MCF 10A (cell line): ENCODE data around the gene RPS26. TPM values are rescaled to one million over a fixed set of nuclear protein-coding genes. Genes with fewer than 3 reads are reported as not detected.
A peak's percentile ranks its signal among the peaks of the same experiment; 100 is the strongest.
"Not testable (repeated sequence)": the region's sequence is repeated elsewhere in the genome, so short reads cannot be mapped to it uniquely, and the experiment has no call there.

Experiments
- BruUV-seq: library from RNA; stranded (reverse); fragments of 400-500 nt; replicated peaks from 2 replicates; lab custom pipeline; 2021; lab: Mats Ljungman, UMichigan
- CTCF ChIA-PET: fragments of 300-600 bp; sonication (Branson Sonifier 250); formaldehyde crosslinking; extraction: SDS; loops from one replicate; lab custom pipeline; 2021; ENCODE audit warnings: antibody characterized with exemption, inconsistent platforms; lab: Yijun Ruan, JAX
- POLR2A ChIA-PET: fragments of 300-600, 350-650 bp; sonication (Branson Sonifier 250); formaldehyde crosslinking; extraction: SDS; loops from one replicate; lab custom pipeline; 2020; ENCODE audit warnings: antibody characterized with exemption, inconsistent platforms; lab: Yijun Ruan, JAX
- DNase-seq: peaks from one replicate; pipeline ENCODE4 v3.0.0-alpha.2; 2018; ENCODE audit not compliant: unreplicated experiment
- H3K27ac Mint-ChIP-seq: one replicate; pipeline ENCODE4 v1.8.0; 2022; ENCODE audit warnings: mild to moderate bottlenecking, low read depth, mixed read lengths; ENCODE audit not compliant: unreplicated experiment
- H3K27me3 Mint-ChIP-seq: one replicate; pipeline ENCODE4 v1.8.0; 2022; ENCODE audit warnings: mixed read lengths; ENCODE audit not compliant: insufficient read depth, unreplicated experiment
- H3K36me3 Mint-ChIP-seq: one replicate; pipeline ENCODE4 v1.8.0; 2022; ENCODE audit warnings: mild to moderate bottlenecking, moderate library complexity, mixed read lengths; ENCODE audit not compliant: insufficient read depth, unreplicated experiment
- H3K4me1 Mint-ChIP-seq: one replicate; pipeline ENCODE4 v1.8.0; 2022; ENCODE audit warnings: mixed read lengths; ENCODE audit not compliant: insufficient read depth, unreplicated experiment
- H3K4me3 Mint-ChIP-seq: one replicate; pipeline ENCODE4 v1.8.0; 2022; ENCODE audit warnings: mild to moderate bottlenecking, moderate library complexity, mixed read lengths; ENCODE audit not compliant: unreplicated experiment
- H3K9me3 Mint-ChIP-seq: one replicate; pipeline ENCODE4 v1.8.0; 2022; ENCODE audit warnings: mixed read lengths; ENCODE audit not compliant: unreplicated experiment
- intact Hi-C: fragments of 100-400 bp; cut with micrococcal nuclease; formaldehyde crosslinking; loops from 2 replicates; pipeline ENCODE4 v1.14.1; 2022
- total RNA-seq: library from RNA; stranded (reverse); gene quantifications from 2 replicates; pipeline ENCODE4 v1.2.3, GENCODE V29; 2022
- TF ChIP-seq, protein P1 (sequence below): fragments of 200-600 bp; IDR thresholded peaks from one replicate; pipeline ENCODE4 v1.8.0; 2022; ENCODE audit warnings: antibody characterized with exemption, mild to moderate bottlenecking; ENCODE audit not compliant: unreplicated experiment

RPS26 gene
- total RNA-seq, 1 experiment from 2014 or later: 67.3 TPM

DNA sequence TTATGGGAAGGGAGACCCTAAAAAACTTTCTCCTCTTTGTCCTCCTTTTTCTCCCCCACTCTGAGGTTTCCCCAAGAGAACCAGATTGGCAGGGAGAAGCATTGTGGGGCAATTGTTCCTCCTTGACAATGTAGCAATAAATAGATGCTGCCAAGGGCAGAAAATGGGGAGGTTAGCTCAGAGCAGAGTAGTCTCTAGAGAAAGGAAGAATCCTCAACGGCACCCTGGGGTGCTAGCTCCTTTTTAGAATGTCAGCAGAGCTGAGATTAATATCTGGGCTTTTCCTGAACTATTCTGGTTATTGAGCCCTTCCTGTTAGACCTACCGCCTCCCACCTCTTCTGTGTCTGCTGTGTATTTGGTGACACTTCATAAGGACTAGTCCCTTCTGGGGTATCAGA, 4.6 kb upstream of the RPS26 start:
- BruUV-seq: no TSS peak
- no peaks in the 10 kb centered on the region for H3K9me3 Mint-ChIP-seq
- CTCF ChIA-PET: interaction anchor here (0.6 to 0.9 kb wide), 2 partner anchors 8 to 82 kb away, joined by 3 to 4 read pairs; no protein-coding TSS in a partner anchor
- DNase-seq: no peak
- H3K36me3 Mint-ChIP-seq: peaks cover 7% of the 10 kb centered on the region
- H3K4me3 Mint-ChIP-seq: no peak overlapping the region
- intact Hi-C loops: no loop called here
- TF ChIP-seq, protein P1, sequence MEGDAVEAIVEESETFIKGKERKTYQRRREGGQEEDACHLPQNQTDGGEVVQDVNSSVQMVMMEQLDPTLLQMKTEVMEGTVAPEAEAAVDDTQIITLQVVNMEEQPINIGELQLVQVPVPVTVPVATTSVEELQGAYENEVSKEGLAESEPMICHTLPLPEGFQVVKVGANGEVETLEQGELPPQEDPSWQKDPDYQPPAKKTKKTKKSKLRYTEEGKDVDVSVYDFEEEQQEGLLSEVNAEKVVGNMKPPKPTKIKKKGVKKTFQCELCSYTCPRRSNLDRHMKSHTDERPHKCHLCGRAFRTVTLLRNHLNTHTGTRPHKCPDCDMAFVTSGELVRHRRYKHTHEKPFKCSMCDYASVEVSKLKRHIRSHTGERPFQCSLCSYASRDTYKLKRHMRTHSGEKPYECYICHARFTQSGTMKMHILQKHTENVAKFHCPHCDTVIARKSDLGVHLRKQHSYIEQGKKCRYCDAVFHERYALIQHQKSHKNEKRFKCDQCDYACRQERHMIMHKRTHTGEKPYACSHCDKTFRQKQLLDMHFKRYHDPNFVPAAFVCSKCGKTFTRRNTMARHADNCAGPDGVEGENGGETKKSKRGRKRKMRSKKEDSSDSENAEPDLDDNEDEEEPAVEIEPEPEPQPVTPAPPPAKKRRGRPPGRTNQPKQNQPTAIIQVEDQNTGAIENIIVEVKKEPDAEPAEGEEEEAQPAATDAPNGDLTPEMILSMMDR: no peak
- POLR2A ChIA-PET: no interaction called here
- no peaks in the 10 kb centered on the region for H3K27me3 Mint-ChIP-seq
- no peak overlapping the region for H3K27ac Mint-ChIP-seq
- no peaks in the 10 kb centered on the region for H3K4me1 Mint-ChIP-seq

DNA sequence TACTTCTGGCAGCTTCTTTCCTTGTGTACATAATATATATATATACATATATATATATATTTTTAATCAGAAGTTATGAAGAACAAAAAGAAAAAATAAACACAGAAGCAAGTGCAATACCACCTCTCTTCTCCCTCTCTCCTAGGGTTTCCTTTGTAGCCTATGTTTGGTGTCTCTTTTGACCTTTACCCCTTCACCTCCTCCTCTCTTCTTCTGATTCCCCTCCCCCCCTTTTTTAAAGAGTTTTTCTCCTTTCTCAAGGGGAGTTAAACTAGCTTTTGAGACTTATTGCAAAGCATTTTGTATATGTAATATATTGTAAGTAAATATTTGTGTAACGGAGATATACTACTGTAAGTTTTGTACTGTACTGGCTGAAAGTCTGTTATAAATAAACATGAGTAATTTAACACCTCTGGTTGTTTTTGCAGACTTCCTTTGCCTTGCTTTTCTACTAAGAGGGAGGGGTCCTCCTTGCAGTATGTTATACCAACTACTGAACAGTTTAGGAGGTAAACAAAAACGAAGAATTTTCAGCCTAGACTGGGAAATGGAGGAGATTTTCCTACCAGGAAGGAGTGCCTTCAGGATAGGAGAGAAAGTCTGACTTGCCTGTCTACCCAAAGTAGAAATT, 3.6 kb upstream of the RPS26 start:
- H3K27me3 Mint-ChIP-seq: no peaks in the 10 kb centered on the region
- no peaks in the 10 kb centered on the region for H3K4me1 Mint-ChIP-seq
- peaks cover 17% of the 10 kb centered on the region for H3K36me3 Mint-ChIP-seq
- no peak overlapping the region for H3K27ac Mint-ChIP-seq
- ChIA-PET CTCF (interaction anchor here (0.6 to 2.2 kb wide), 3 partner anchors 9 to 92 kb away, joined by 3 to 8 read pairs (median 4); no protein-coding TSS in a partner anchor), POLR2A (interaction anchor here (3.4 kb wide), 1 partner anchor 42 kb away, joined by 25 read pairs; the partner anchor contains the start of gene SUOX)
- TF ChIP-seq, protein P1: no peak
- DNase-seq: no peak
- H3K4me3 Mint-ChIP-seq: no peak overlapping the region
- no peaks in the 10 kb centered on the region for H3K9me3 Mint-ChIP-seq
- intact Hi-C loops: no loop called here
- no TSS peak for BruUV-seq

DNA sequence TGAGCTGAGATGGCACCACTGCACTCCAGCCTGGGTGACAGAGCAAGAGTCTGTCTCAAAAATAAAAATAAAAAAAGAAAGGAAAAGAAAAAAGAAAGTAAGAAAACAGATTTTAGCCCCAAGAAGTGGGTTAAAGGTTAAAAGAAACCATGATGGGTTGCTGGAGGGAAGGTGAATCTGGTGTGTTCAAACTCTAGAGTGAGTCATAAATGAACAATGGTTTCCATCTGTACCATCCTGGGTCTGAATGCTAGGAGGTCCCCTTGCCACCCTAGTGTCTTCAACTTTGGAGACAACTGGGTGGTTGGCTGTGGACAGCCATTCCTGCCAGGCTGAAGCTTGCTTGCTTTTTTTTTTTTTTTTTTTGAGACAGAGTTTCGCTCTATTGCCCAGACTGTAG, 1.6 kb upstream of the RPS26 start:
- CTCF ChIA-PET: interaction anchor here (0.5 to 2.5 kb wide), 21 partner anchors 11 to 359 kb away, joined by 3 to 25 read pairs (median 4); partner anchors contain the start of genes DNAJC14, ORMDL2, SARNP and SUOX
- TF ChIP-seq, protein P1: no peak
- Mint-ChIP-seq H3K36me3 (peaks cover 37% of the 10 kb centered on the region), H3K4me3 (peak overlapping the region; percentile 81), H3K27me3 (no peaks in the 10 kb centered on the region), H3K9me3 (no peaks in the 10 kb centered on the region), H3K27ac (peak overlapping the region; percentile 91), H3K4me1 (no peaks in the 10 kb centered on the region)
- BruUV-seq: no TSS peak
- intact Hi-C loops: loop anchor here (5.0 kb wide), 1 partner anchor 223 kb away; the partner anchor contains the start of genes ORMDL2 and SARNP
- POLR2A ChIA-PET: interaction anchor here (0.6 to 3.4 kb wide), 15 partner anchors 11 to 302 kb away, joined by 3 to 25 read pairs (median 5); partner anchors contain the start of genes DGKA, DNAJC14, PA2G4 and RAB5B
- no peak for DNase-seq

- intact Hi-C loops: loop anchor here (1.0 to 5.0 kb wide), 5 partner anchors 45 to 302 kb away; partner anchors contain the start of genes ORMDL2 and SARNP
- POLR2A ChIA-PET: interaction anchor here (0.5 to 3.4 kb wide), 23 partner anchors 9 to 302 kb away, joined by 3 to 25 read pairs (median 4); partner anchors contain the start of genes DGKA, DNAJC14, ESYT1 and PA2G4
- peak overlapping the region; percentile 91 for H3K27ac Mint-ChIP-seq
- no peaks in the 10 kb centered on the region for H3K9me3 Mint-ChIP-seq
- TF ChIP-seq, protein P1: no peak
- TSS peak; percentile 90 for BruUV-seq
- DNase-seq: no peak
- no peaks in the 10 kb centered on the region for H3K27me3 Mint-ChIP-seq
- H3K4me1 Mint-ChIP-seq: no peaks in the 10 kb centered on the region
- H3K36me3 Mint-ChIP-seq: peaks cover 46% of the 10 kb centered on the region
- peak overlapping the region; percentile 81 for H3K4me3 Mint-ChIP-seq
- CTCF ChIA-PET: interaction anchor here (0.5 to 2.5 kb wide), 26 partner anchors 12 to 1606 kb away, joined by 3 to 25 read pairs (median 4); partner anchors contain the start of genes DNAJC14, ORMDL2, SARNP and SUOX
Observed at GRCh38 chr12:56040963-56041551, 661 bp upstream of the RPS26 start.

- CTCF ChIA-PET: not testable (repeated sequence)
- peaks cover 57% of the 10 kb centered on the region for H3K36me3 Mint-ChIP-seq
Observed at GRCh38 chr12:56042430-56042813, 704 bp downstream of the RPS26 start.

More at GRCh38 chr12:56042430-56042813, 704 bp downstream of the RPS26 start:
- H3K27ac Mint-ChIP-seq: peak overlapping the region; percentile 91
- H3K27me3 Mint-ChIP-seq, H3K4me1 Mint-ChIP-seq, H3K9me3 Mint-ChIP-seq, DNase-seq: not testable (repeated sequence)
- peak overlapping the region; percentile 81 for H3K4me3 Mint-ChIP-seq
- POLR2A ChIA-PET: interaction anchor here (0.5 to 6.1 kb wide), 4 partner anchors 31 to 77 kb away, joined by 4 to 65 read pairs (median 13); partner anchors contain the start of genes PA2G4 and SUOX
- TSS peak; percentile 84 for BruUV-seq
- intact Hi-C loops: loop anchor here (5.0 kb wide), 1 partner anchor 225 kb away; the partner anchor contains the start of genes ORMDL2 and SARNP
